Camera-type eye (tissue), 1 donor: ENCODE results near the gene DACH2. TPM values are rescaled to one million over a fixed set of nuclear protein-coding genes. Genes with fewer than 3 reads are reported as not detected.

Experiments used
- total RNA-seq: library from RNA; depleted of rRNA; stranded (reverse); fragments of >200 nt; gene quantifications from one replicate; pipeline ENCODE4 v1.2.3, GENCODE V29; 2014

The DACH2 gene
- total RNA-seq, result 17.1 TPM

DNA sequence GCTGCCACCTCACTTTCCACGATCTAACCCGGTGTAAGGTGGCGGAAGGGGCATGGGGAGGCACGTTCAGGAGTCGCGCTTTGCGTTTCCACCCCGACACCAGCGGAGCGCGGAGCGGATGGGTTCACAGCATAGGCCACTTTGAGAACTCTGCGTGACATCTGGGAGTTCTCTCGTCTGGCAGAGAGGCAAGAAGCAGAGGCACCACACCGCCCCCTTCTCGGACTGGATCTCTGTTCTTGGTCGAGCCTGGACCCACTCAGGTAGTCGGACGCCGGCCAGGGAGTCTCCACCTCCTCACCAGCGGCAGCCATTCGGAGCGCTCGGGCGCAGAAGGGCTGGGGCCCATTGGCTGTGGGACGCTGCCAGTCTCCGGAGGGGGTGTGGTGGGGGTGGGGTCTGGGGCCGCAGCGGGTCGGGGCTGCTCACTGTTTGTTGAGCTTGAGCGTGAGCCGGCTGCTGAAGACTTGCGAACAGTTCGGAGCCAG is at the start of gene DACH2:
Gene DACH2, plus strand, starts transcription at position 428 of the 488 bp plus-strand sequence.

Other genes starting within 250 kb of the DACH2 start
- gene CHM, start 100.9 kb upstream of the DACH2 start, total RNA-seq, result 50.9 TPM